GM12891 (cell line): ENCODE data around the gene HMCN1.

Experiments
- DNase-seq: peaks from one replicate; pipeline ENCODE4 v3.0.0; 2011; ENCODE audit warnings: low spot score; ENCODE audit not compliant: insufficient read length
- FAIRE-seq: peaks from 2 replicates; lab custom pipeline; 2011; peaks lifted over from hg19 to GRCh38; lab: Jason Lieb, UNC
- PAX5 ChIP-seq: IDR thresholded peaks from 2 replicates; pipeline ENCODE4 v1.6.1; 2011; ENCODE audit warnings: low read length, moderate library complexity, mild to moderate bottlenecking; ENCODE audit not compliant: insufficient read depth, severe bottlenecking
- POLR2A ChIP-seq: IDR thresholded peaks from 2 replicates; pipeline ENCODE4 v1.6.1; 2011; ENCODE audit warnings: low read depth, low read length, control low read depth
- POLR2AphosphoS5 ChIP-seq: IDR thresholded peaks from 2 replicates; pipeline ENCODE4 v1.6.1; 2011; ENCODE audit warnings: low read depth, low read length, control low read depth
- POU2F2 ChIP-seq: IDR thresholded peaks from 2 replicates; pipeline ENCODE4 v1.6.1; 2011; ENCODE audit warnings: low read depth, mild to moderate bottlenecking, control low read depth, low read length, moderate library complexity
- SPI1 ChIP-seq: IDR thresholded peaks from 2 replicates; pipeline ENCODE4 v1.6.1; 2011; ENCODE audit warnings: low read depth, low read length, control low read depth
- TAF1 ChIP-seq: IDR thresholded peaks from 2 replicates; pipeline ENCODE4 v1.6.1; 2011; ENCODE audit warnings: low read depth, low read length, control low read depth

Gene HMCN1

GRCh38 chr1:185996211-185996610 lies 262.0 kb downstream of the HMCN1 start:
- DNase-seq (no peak), FAIRE-seq (no peak)
- no peak for TF ChIP-seq POU2F2
- TF ChIP-seq PAX5 = no peak
- no peak for TF ChIP-seq TAF1
- no peak for TF ChIP-seq SPI1
- TF ChIP-seq POLR2AphosphoS5 = no peak
- TF ChIP-seq POLR2A = no peak

- no peak for DNase-seq
- no peak for TF ChIP-seq PAX5
- no peak for TF ChIP-seq TAF1
- TF ChIP-seq POLR2A = no peak
- no peak for TF ChIP-seq SPI1
- TF ChIP-seq POLR2AphosphoS5 = no peak
- TF ChIP-seq POU2F2 = no peak
- FAIRE-seq = no peak
Observed at GRCh38 chr1:185998391-185998790, 264.2 kb downstream of the HMCN1 start.

GRCh38 chr1:186002406-186002805 lies 268.2 kb downstream of the HMCN1 start:
- DNase-seq (no peak), FAIRE-seq (no peak)
- TF ChIP-seq POLR2AphosphoS5 = no peak
- no peak for TF ChIP-seq SPI1

- FAIRE-seq = no peak
Observed at GRCh38 chr1:186009039-186009737, 275.0 kb downstream of the HMCN1 start.

GRCh38 chr1:186014370-186015037 lies 280.3 kb downstream of the HMCN1 start:
- no peak for FAIRE-seq
- DNase-seq = no peak
- no peak for TF ChIP-seq POU2F2
- no peak for TF ChIP-seq POLR2AphosphoS5
- TF ChIP-seq TAF1 = no peak
- TF ChIP-seq PAX5 = no peak
- no peak for TF ChIP-seq POLR2A
- TF ChIP-seq SPI1 = no peak

More at GRCh38 chr1:186009039-186009737, 275.0 kb downstream of the HMCN1 start:
- no peak for DNase-seq
- TF ChIP-seq POU2F2 = no peak
- TF ChIP-seq POLR2AphosphoS5 = no peak
- no peak for TF ChIP-seq POLR2A
- no peak for TF ChIP-seq SPI1
- TF ChIP-seq PAX5 = no peak
- no peak for TF ChIP-seq TAF1

GRCh38 chr1:186016856-186017255 lies 282.7 kb downstream of the HMCN1 start:
- TF ChIP-seq SPI1 = no peak
- no peak for TF ChIP-seq POLR2AphosphoS5
- TF ChIP-seq TAF1 = no peak
- no peak for TF ChIP-seq POU2F2
- no peak for TF ChIP-seq POLR2A
- no peak for TF ChIP-seq PAX5
- no peak for FAIRE-seq
- no peak for DNase-seq

- FAIRE-seq (no peak), DNase-seq (no peak)
- TF ChIP-seq POU2F2 (no peak), SPI1 (no peak), TAF1 (no peak), PAX5 (no peak), POLR2AphosphoS5 (no peak), POLR2A (no peak)
Observed at GRCh38 chr1:186022184-186022583, 288.0 kb downstream of the HMCN1 start.

- TF ChIP-seq POLR2A (no peak), SPI1 (no peak), PAX5 (no peak), POLR2AphosphoS5 (no peak), POU2F2 (no peak), TAF1 (no peak)
- DNase-seq = no peak
- FAIRE-seq = no peak
Observed at GRCh38 chr1:186026946-186027345, 292.8 kb downstream of the HMCN1 start.

- no peak for DNase-seq
- no peak for FAIRE-seq
- no peak for TF ChIP-seq SPI1
- TF ChIP-seq PAX5 = no peak
- no peak for TF ChIP-seq POLR2A
Observed at GRCh38 chr1:186027621-186028020, 293.4 kb downstream of the HMCN1 start.

- DNase-seq (no peak), FAIRE-seq (no peak)
Observed at GRCh38 chr1:186030453-186030852, 296.3 kb downstream of the HMCN1 start.

More at GRCh38 chr1:186030453-186030852, 296.3 kb downstream of the HMCN1 start:
- no peak for TF ChIP-seq SPI1
- TF ChIP-seq POU2F2 = no peak
- TF ChIP-seq TAF1 = no peak
- no peak for TF ChIP-seq PAX5
- no peak for TF ChIP-seq POLR2A
- no peak for TF ChIP-seq POLR2AphosphoS5
